RPMI8226 (cell line): ENCODE measurements around the gene PUSL1.

ENCODE experiments used
- DNase-seq: peaks from one replicate; pipeline ENCODE4 v3.0.0-alpha.2; 2015

PUSL1 gene

GRCh38 chr1:1307923-1308755 is at the start of gene PUSL1, which contains the start of gene ACAP3:
Gene PUSL1 (plus strand): TSS chr1:1308597. CDS start chr1:1308644, 47 bp downstream.
Gene ACAP3 (minus strand): TSS chr1:1307930. CDS start chr1:1307815, 115 bp downstream.
- peak; percentile 97 for DNase-seq

DNA sequence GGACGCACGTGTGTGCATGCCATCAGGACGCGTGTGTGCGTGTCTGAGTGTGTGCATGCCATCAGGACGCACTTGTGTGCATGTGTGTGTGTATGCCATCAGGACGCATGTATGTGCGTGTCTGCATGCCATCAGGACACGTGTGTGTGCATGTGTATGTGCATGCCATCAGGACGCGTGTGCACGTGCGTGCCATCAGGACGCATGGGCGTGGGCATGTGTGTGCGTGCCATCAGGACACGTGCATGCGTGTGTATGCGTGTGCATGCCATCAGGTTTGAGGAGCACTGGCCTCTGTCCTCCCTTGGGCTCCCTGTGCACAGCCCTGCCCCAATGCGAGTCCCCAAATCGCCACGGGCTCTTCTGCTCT is 49.3 kb upstream of the PUSL1 start:
- no peak for DNase-seq

DNA sequence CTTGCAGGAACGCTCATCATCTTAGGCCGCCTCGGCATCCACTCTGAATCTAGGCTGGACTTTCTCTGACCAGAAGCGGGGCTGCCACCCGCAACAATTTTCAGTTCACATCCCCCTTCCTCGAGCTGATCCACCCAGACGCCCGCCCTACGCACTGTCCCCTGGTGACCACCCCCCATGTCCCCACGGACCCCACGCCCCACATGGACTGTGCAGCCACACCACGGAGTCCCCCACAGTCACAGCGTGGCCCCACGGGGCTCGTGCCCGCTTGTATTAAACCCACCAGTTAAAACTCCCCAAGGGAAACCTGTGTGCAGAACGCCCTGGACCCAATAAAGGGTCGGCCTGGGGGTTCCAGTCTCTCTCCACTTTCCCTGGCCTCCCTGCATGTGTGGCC is 48.9 kb upstream of the PUSL1 start:
- DNase-seq = no peak

DNA sequence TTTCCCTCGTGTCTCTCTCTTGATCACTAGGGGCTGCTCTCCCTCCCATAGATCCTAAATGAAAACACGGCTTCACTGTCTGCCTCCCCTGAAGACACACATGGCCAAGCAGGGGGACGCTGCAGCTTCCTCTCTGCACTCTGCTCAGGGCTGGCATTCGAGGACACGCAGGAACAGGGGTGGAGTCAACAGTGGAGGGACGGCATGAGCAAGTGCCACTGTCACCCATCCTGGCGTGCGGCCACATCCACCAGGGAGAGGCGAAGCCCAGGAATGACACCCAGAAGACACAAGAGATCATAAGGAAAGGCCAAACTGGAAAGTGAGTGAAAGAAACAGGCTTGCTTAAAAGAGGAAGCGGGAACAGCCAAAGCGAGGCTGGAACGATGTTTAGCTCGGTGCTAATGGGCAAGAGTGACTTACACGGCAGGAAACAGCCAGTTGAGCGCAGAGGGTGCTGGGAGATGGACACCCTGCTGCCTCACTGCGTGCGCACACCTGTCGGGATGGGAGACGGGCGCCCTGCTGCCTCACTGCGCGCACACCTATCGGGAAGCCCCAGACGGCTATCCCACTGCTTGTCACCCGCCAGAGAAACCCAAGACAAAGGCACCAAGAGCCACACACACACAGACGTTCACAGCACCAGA is 48.3 kb upstream of the PUSL1 start:
- no peak for DNase-seq

DNA sequence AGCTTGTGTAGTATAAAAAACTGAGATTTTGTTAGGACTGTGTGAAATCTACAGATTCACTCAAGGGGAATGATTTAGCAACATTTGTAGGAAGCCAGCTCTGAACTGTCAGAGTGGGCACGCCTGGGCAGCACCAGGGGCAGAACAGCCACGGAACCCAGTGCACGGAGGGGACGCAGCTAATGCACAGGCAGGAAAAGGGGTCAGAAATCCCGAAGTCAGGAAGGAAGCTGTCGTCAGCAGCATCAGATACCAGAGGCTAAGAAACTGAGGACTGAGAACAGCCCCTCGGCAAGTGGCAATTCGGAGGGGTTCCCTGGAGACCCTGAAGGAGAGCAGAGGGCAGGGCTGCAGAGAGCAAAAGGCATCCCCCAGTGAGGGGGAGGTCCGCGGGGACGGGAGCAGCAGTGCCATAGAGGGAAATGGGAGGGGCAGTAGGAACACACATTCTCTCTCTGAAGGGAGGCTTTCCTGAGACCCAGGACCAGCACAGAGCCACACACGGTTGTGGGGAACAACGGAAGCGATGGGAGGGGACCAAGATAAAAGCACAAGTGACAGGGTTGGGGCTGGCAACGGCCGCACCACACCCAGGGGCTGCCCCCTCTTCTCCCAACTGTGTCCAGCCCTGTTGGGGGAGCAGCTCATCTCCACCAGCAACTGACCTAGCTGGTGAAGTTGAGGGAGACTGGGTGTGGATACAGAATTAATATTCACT is 47.4 kb upstream of the PUSL1 start:
- no peak for DNase-seq

DNA sequence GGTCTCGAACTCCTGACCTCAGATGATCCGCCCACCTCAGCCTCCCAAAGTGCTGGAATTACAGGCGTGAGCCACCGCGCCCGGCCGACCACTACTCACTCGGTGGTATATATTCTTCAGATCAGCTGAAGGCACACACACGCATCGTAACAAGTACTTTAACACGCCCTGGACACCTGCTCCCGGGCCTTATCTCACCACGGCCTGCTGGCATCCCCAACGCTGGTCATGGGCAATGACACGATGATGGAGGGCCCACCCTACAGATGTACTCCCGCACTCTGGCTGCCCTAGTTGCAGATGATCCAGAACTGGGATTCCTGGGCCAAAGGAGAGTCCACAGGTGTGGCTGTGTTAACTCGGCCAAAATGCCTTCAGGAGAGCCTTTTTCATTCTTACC is 46.3 kb upstream of the PUSL1 start:
- no peak for DNase-seq

DNA sequence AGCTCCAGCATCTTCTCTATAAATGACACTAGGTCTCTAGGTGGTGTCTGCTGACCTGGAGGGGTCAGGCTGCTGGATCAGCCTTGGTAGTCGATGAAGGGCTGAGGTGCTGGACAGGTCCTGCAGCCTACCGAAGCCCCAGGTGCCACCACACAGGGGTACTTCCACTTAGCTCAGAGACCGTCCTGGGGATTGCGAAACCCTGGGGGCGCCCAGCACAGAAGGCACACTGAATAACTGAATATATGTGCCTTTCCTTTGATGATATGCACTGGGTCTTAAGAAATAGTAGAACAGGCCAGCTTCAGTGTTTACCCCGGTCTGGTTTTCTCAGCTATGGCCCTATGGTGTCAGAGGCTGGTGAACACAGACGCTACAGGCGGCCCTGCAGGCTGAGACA is 45.6 kb upstream of the PUSL1 start:
- DNase-seq = no peak

DNA sequence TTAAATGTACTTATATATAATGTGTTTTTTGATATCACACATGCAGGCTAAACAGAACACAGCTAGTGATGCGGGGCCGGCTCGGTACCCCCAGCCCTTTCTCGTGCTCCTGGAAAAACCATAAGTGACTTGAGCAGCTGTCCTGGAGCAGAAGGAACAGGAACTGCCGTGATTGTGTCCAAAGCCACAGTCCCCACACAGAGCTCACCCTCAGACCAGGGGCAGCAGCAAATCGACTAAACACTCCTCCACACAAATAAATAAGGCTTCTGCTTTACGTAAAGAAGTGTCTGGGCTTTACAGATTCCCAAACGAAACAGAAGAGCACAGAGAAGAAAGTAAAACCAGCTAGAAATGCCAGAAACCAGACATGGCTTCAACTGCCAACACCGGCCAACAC is 44.4 kb upstream of the PUSL1 start:
- no peak for DNase-seq

DNA sequence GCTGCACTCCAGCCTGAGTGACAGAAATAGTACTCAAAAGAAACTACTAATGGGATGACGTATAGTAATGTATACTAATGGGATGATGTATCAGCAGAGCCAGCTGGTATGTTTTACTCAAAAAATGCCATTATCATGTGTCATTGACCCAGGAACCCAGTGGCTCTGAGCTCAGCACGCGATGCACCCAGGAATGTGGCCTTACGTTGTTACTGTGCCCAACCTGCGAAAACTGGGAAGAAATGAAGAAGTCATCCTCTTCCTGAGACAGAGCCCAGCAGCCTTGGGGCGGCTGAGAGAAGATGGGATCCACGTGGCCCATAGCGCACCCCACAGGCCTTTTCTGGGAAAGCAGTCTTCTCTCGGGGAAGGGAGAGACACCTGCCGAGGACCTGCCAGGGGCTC is 43.5 kb upstream of the PUSL1 start:
- DNase-seq = no peak

DNA sequence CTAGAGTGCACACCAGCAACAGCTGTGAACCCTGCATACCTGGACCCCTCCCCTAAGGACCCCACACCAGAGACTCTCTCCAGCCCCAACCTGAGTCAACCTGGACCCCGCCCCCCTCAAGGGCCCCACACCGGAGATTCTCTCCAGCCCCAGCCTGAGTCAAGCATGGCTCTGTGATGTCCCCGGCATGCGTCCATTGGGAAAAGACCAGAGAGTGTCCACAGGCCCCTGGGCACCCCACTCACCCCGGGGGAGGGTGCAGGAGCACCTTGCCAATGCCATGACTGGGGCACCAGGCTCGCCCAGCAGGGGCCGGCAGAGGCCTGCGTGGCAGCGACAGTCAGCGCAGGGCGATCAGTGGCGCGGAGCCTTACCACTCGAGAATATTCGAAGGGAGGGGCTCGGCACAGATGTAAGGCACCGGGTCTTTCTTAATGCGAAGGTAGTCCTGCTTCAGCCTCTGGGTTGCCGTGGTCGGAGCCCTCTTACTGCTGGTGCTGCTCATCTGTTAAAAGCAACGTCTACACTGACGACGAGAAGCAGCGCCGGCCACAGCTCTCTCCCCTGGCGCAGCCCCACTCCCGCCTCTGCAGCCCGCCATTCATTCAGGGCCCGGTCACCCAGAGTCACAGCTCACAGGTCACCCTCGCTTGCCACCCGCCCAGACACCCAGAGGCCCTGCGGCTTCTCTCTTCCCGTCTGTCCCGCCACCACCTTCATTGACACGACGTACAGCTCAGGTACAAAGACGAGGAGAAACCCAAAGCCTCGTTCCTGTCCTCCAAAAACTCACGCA is 40.7 kb upstream of the PUSL1 start:
- no peak for DNase-seq

GRCh38 chr1:1268284-1268682 is 40.1 kb upstream of the PUSL1 start:
- no peak for DNase-seq

- no peak for DNase-seq
Measured at GRCh38 chr1:1270813-1271212, 37.6 kb upstream of the PUSL1 start.

DNA sequence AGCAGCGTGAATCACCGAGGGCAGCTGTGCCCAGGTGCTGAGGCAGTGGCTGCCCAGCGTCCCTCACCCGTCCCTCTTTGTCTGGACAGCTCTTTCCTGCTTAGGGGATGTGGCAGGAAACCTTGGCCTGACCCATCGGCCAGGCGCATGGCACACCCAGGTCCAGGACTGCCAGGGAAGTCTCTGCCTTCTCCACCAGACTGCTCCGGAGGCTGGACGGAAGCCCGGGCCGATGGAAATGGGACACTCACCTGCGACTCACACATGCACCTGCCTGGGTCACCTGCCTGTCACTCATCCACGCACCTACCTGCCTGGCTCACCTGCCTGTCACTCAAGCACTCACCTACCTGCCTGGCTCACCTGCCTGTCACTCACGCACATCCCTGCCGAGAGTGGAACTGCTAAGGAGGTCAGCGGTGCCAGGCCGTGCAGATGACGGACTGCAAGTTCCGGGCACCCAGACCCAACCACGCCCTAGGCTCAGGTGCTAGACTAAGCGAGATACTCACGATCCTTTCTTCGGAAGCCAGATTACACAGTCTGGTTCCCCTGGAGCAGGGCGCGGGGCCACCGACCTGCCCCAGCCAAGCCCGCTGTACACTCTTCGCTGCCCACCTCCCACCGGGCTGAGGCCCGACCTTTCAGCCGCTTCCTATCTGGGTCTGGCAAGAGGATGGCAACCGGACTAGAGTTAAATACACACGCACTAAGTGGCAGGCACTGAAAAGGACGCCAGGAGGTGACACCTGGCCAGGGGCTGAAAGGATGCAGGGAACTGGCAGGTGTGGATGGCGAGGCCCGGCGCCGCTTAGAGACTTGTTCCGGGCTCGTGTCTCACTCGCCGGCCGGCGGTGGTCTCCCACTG is 35.8 kb upstream of the PUSL1 start:
- DNase-seq = peak; percentile 60

DNA sequence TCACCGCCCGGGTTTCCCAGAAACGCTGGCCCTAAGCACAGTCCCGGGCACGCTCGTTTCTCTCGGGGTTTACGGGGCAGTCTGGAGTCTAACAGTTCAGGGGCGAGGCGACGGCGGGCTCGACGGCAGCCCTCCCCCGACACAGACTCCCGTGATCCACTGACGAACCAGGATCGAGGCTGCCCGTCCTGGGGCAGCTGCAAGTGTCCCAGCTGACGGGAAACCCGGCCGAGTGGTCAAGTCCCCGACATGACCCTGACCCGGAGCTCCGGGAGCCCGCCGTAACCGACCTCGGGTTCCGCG is 35.2 kb upstream of the PUSL1 start:
- no peak for DNase-seq

DNA sequence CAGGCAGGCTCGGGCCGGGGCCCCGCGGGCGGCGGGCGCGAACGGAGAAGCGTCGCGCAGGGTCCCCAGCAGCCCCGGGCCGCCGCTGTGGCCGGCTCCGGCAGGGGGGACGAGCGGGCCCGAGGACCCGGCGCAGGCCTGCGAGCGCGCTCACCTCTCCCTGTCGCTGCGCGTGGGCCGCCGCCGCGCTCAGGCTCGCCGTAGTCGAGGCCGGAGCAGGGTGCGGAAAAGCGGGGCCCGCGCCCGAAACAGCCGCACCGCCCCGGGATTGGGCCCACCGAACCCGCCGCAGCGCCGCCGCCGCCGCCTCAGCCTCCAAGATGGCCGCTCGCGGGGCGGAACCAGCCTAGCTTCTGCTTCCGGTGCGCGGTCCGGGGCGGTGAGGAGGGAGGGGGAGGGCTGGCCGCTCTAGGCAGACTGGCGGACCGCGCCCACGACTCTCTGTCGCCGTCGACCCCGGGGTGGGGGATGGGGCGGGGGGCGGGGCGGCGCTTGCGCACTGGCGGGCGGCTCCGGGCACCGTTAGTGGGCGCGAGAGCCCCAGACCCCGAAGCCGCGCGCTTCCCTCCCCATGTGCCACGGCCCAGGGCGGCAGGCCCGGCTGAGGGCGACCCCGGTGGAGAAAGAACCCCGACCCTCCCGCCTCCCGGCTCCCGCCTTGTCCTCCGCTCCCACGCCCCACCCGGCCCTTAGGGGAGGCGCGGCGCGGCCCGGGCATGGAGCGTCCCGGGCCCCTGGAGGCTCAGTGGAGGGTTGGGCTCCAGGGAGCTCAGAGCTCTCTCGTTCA is 34.7 kb upstream of the PUSL1 start, which contains the start of gene UBE2J2:
Gene UBE2J2, minus strand, starts transcription at position 343 of the 787 bp plus-strand sequence. CDS start 5,862 bp downstream, outside the sequence.
- DNase-seq = peak; percentile 96

GRCh38 chr1:1274299-1274930 is 34.0 kb upstream of the PUSL1 start:
- no peak for DNase-seq

DNA sequence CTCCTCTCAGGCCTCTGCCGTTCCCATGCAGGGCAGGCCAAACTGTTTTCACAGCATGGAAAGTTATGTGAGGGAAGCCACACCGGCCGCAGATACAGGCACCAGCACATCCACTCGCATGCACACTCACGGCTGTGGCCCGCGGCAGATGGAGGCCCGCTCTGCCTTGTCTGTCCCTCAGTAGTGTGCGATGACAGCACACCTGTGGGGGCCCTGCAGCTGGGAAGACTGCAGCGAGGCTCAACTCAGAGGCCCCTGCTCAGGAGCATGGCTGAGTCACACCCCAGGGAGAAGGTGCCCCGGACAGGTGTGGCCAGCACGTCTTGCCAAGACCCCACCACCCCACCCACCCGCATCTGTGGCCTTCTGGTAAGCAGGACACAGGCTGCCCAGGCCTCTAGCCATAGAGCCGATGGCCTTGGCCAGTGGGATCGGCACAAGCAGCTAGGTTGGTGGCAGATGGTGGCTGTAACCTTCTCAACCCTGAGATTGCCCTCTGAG is 33.4 kb upstream of the PUSL1 start:
- DNase-seq = no peak

DNA sequence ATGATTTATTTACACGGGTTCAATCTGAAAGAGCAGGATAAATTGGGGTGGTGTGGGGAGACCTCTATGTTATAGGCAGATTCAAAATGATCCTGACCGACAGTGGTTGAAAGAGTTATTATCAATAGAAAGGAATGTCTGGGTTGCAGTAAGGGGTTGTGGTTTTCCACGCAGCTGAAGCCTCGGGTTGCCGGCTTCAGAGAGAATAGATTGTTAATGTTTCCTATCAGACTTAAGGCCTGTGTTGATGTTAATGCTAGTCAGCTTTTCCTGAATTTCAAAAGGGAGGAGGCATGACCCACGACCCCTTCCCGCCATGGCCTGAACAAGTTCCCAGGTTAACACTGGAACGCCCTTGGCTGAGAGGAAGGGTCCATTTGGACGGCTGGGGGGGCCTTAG is 32.6 kb upstream of the PUSL1 start:
- DNase-seq = no peak

- peak; percentile 48 for DNase-seq
Measured at GRCh38 chr1:1278620-1279019, 29.8 kb upstream of the PUSL1 start.

GRCh38 chr1:1279028-1279427 is 29.4 kb upstream of the PUSL1 start:
- no peak for DNase-seq
